GM12892 (cell line): ENCODE results near the gene WHAMM.
A peak's percentile ranks its signal among the peaks of the same experiment; 100 is the strongest.

Source experiments
- DNase-seq: peaks from one replicate; pipeline ENCODE4 v3.0.0; 2011; ENCODE audit not compliant: insufficient read length
- FAIRE-seq: peaks from 2 replicates; lab custom pipeline; 2011; peaks lifted over from hg19 to GRCh38; lab: Jason Lieb, UNC
- POLR2A ChIP-seq: IDR thresholded peaks from 2 replicates; pipeline ENCODE4 v1.6.1; 2011; ENCODE audit warnings: low read depth, low read length, control low read depth
- POLR2AphosphoS5 ChIP-seq: IDR thresholded peaks from 2 replicates; pipeline ENCODE4 v1.6.1; 2011; ENCODE audit warnings: low read depth, low read length, control low read depth
- TAF1 ChIP-seq: IDR thresholded peaks from 2 replicates; pipeline ENCODE4 v1.6.1; 2011; ENCODE audit warnings: low read depth, mild to moderate bottlenecking, control low read depth, low read length, borderline replicate concordance

WHAMM gene

DNA sequence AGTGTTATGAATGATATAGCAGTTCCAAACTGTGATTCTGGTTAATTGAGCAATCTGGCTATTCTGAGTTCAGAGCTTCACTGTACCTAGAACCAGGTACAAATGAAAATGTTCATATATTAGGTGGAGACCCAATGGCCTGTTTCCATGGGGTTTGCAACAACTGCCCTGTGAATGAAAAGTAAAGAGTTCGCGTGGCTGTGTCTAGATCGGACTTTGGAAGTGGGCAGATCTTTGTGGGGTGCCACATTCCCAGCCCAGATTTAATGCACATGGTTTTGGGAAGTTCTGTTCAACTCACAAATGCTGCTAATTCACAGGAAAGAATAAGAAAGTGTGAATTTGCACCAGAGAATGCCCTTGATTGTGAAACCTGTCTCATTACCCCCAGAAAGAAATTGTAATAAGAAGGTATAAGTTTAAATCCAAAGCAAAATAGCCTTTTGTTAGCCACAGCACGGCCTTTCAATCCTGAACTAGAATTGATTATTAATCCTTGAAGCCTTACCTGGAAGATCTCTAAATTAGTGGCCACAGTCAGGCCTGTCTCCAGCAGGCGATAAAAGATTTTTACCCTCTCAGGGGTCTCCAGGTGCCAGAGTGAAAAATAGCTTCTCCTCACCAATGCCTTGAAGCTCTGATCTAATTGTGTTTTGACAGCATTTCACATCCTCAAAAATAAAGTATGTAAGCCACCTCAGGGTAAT lies 22.6 kb downstream of the WHAMM start:
- FAIRE-seq: no peak

GRCh38 chr15:82832601-82833361 lies 23.4 kb downstream of the WHAMM start:
- TF ChIP-seq POLR2AphosphoS5 (no peak), TAF1 (no peak), POLR2A (no peak)
- DNase-seq: no peak
- FAIRE-seq: peak; percentile 72

More for the DNA sequence above, 22.6 kb downstream of the WHAMM start:
- TF ChIP-seq POLR2A (no peak), TAF1 (no peak)
- no peak for DNase-seq

DNA sequence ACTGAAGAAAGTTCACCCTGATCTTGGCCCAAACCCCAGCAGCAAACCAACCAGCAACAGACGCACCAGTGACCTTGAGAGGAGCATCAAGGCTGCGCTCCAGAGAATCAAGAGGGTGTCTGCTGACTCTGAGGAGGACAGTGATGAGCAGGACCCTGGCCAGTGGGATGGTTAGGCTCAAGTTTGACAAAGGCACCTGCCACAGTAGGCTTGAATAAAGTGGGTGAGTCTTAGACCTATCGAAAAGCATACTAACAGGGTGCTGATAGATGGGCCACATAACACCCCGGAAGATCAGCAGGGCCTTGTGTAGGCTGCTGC lies 23.9 kb downstream of the WHAMM start:
- FAIRE-seq (no peak), DNase-seq (no peak)
- TF ChIP-seq POLR2A (no peak), POLR2AphosphoS5 (no peak), TAF1 (no peak)

DNA sequence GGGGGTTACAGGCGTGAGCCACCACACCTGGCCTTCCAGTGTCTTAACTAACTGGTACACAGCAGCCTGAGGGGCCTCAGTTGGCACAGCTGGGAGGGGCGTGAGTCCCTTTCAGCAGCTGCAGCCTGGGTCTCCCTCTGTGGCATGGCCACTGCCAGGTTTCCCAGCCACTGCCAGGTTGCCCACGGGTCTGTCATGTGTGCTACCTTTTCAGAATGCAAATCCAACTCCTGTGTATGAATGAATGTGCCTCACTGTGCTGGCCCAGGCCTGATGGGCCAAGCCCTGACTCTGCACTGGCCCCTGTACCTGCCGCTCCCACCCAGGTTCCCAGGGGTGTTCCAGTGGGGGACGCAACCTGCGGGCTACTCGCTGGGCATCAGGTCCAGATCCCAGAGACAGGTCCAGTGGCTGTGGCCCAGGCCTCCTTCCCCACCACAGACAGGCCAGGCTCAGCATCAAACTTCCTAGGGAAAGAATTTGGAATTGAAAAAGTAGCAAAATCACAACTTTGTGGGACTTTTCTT lies 26.0 kb downstream of the WHAMM start:
- no peak for DNase-seq
- no peak for FAIRE-seq
- TF ChIP-seq POLR2AphosphoS5 (peak; percentile 51), TAF1 (no peak), POLR2A (no peak)

DNA sequence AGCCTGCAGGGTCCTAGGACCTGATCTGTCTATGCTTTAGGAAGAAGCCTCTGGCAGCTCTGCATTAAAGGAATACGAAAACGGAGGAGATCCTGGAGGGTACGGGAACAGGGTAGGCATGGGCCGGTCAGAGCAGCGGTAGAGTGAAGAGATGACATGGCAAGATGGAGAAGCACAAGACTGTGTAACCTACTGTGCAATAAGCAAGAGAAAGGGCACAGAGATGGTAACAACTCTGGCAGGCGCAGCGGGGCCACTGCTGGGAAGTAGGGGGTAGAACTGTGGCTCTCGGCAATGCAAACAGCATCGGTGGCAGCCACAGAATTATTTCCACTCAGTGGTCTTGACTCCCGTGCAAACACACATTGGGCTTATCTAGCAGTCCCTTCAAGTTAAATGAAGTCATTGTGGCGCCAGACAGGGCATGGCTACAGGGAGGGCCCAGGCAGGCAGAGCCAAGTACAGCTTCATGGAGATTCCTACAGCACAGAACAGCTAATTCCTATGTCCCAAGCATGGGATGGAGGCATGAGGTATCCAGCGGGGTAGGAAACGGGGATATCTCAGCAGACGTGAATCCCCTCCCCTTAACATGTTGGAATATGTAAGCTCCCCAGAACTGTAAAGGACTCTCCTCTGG lies 28.8 kb downstream of the WHAMM start:
- DNase-seq (no peak), FAIRE-seq (no peak)
- TF ChIP-seq POLR2A (no peak), POLR2AphosphoS5 (no peak), TAF1 (no peak)

GRCh38 chr15:82839136-82839535 lies 29.7 kb downstream of the WHAMM start:
- TF ChIP-seq TAF1: no peak
- DNase-seq: no peak
- no peak for FAIRE-seq

GRCh38 chr15:82840166-82840565 lies 30.7 kb downstream of the WHAMM start:
- no peak for FAIRE-seq
- TF ChIP-seq TAF1: no peak
- TF ChIP-seq POLR2AphosphoS5: no peak
- no peak for DNase-seq

- FAIRE-seq: no peak
- TF ChIP-seq POLR2AphosphoS5 (no peak), POLR2A (no peak), TAF1 (no peak)
- DNase-seq: no peak
Measured at GRCh38 chr15:82843566-82843965, 34.1 kb downstream of the WHAMM start.

- FAIRE-seq: no peak
- no peak for DNase-seq
- TF ChIP-seq TAF1 (no peak), POLR2A (no peak), POLR2AphosphoS5 (no peak)
Measured at GRCh38 chr15:82845686-82846085, 36.3 kb downstream of the WHAMM start.

- FAIRE-seq: no peak
Measured at GRCh38 chr15:82846621-82847020, 37.2 kb downstream of the WHAMM start.

DNA sequence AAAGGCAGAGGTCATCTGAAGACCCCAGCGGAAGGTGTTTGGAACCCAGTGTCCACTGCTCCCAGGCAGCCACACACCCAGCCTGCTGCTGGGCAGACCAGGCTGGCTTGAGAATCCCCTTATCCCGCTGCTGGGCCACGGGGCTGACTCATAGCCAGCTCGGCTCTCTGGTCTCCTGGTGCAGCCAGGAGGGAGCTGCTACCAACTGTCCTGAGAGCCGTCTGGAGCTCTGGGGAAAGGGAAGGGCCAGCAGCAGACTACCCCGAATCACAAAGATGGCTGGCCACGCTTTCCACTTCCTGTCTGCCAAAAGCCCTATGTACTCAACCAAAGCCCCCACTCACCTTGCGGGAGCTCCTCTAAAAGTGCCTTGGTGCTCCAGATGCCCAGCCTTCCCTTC lies 38.3 kb downstream of the WHAMM start:
- DNase-seq: no peak
- no peak for TF ChIP-seq TAF1
- no peak for TF ChIP-seq POLR2A
- no peak for TF ChIP-seq POLR2AphosphoS5
- no peak for FAIRE-seq

More at GRCh38 chr15:82846621-82847020, 37.2 kb downstream of the WHAMM start:
- TF ChIP-seq TAF1 (no peak), POLR2A (no peak), POLR2AphosphoS5 (no peak)
- no peak for DNase-seq
